ENCODE measurements around the gene RAD51B. TPM values are rescaled to one million over a fixed set of nuclear protein-coding genes. Genes with fewer than 3 reads are reported as not detected.
A peak's percentile ranks its signal among the peaks of the same experiment; 100 is the strongest.

The RAD51B gene
- total RNA-seq, 2 donors from 2014 or later = 31.1 to 67.3 TPM

DNA sequence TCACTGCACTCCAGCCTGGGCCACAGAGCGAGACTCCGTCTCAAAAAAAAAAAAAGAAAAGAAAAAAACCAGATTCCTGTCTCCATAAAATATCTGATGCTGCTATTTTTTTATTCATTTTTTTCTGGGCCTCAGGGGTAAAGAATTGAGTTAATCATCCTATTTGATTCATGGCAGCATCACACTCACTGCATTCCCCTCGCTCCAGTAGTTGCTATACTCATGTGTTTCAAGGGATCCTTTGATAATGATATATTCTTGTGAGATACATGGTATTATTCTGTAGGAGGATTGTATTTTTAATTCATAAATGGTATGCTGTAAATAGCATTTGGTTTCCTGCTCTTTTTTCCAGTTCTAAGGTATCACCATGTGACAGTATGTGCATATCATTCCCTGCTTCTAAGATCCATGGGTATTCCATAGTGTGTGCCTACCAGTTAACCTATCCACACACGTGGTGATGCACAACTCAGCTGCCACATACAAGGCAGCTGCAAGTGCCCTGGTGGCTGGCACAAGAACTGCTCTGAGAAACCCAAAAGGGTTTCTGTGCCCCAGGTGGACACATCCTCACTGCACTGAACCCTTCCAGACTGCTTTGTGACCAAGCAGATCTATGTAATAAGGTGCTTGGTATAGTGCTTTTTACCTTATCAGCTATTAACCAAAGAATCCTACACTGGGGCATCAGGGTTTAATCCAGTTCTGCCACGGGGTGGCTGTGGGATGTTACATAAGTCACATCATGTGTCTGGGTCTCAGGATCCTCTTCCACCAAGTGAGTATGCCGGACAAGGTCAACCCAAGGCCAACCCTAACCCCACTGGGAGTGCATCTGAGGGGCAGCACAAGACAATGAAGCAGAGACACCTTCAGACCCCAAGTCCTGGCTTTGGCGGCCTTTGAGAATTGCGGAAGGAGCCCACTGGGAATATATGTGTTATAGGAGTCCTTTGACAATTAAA, 898.7 kb downstream of the RAD51B start:
- peaks cover 3% of the 10 kb centered on the region for H3K9me3 Mint-ChIP-seq
- peaks cover 0 to 3% of the 10 kb centered on the region in 2 donors for H3K27me3 Mint-ChIP-seq
- DNase-seq (ENCODE audit: low spot score) (no peak), ATAC-seq (no peak)
- peak overlapping the region; percentile 15 for H3K4me3 Mint-ChIP-seq
- peak overlapping the region in 1 of 2 donors; percentile 22 for H3K27ac Mint-ChIP-seq
- H3K4me1 Mint-ChIP-seq (ENCODE audit: low read depth in 2 of 2) = peaks cover 31 to 34% of the 10 kb centered on the region in 2 donors
- peaks cover 6% of the 10 kb centered on the region for H3K36me3 Mint-ChIP-seq

DNA sequence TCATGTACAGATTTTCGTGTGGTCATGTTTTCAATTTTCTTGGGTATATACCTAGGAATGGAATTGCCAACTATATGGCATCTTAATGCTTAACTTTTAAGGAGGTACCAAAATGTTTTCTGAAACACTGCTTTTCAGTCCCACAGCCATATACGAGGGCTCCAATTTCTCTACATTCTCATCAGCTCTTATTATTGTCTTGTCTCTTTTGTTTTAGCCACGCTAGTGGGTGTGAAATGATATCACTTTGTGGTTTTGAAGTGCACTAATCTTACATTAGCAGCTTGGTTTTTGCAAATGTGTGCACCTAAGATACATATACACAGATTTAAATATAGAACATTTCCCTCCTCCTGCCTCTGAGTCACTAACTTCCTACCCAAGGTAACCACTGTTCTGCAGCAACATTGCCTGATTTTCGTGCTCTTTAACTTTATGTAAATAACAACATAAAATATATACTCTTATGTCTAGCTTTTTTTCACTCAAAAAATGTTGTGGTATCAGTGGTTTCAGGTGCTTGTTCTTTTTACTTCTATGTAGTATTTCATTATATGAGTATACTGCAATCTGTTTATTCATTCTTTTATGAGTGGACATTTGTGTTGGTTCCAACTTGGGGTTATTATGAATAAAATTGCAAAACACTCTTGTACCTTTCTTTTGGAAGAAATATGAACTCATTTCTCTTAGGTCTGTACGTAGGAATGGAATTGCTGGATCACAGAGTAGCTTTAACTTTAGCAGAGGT, 900.2 kb downstream of the RAD51B start:
- Mint-ChIP-seq H3K4me1 (ENCODE audit: low read depth in 2 of 2) (peaks cover 31 to 32% of the 10 kb centered on the region in 2 donors), H3K36me3 (peaks cover 6% of the 10 kb centered on the region), H3K27me3 (peaks cover 0 to 3% of the 10 kb centered on the region in 2 donors), H3K9me3 (peaks cover 3% of the 10 kb centered on the region), H3K27ac (peak overlapping the region; percentile 9 to 45), H3K4me3 (peak overlapping the region; percentile 37)
- DNase-seq (ENCODE audit: low spot score) (no peak), ATAC-seq (peak; percentile 90 to 91)

DNA sequence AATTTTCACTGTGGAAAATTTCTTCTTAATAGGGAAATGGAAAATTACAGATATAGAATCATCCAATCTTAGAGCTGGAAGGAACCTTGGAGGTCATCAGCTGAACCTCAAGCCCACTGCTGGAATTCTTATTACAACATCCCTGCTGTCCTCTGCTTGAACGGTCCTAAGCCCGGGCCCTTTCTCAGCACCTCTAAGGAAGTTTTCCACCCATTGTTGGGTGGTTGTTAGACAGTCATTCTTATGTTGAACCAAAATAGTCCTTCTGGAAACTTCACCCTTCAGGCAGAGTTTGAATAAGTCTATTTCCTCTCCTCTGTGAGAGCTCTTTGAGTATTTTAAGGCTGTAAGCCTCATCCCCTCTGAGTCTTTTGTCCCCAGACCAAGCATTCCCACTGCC, 902.6 kb downstream of the RAD51B start:
- H3K27me3 Mint-ChIP-seq = peaks cover 0 to 3% of the 10 kb centered on the region in 2 donors
- peaks cover 24 to 25% of the 10 kb centered on the region in 2 donors for H3K4me1 Mint-ChIP-seq (ENCODE audit: low read depth in 2 of 2)
- H3K36me3 Mint-ChIP-seq = peaks cover 6% of the 10 kb centered on the region

DNA sequence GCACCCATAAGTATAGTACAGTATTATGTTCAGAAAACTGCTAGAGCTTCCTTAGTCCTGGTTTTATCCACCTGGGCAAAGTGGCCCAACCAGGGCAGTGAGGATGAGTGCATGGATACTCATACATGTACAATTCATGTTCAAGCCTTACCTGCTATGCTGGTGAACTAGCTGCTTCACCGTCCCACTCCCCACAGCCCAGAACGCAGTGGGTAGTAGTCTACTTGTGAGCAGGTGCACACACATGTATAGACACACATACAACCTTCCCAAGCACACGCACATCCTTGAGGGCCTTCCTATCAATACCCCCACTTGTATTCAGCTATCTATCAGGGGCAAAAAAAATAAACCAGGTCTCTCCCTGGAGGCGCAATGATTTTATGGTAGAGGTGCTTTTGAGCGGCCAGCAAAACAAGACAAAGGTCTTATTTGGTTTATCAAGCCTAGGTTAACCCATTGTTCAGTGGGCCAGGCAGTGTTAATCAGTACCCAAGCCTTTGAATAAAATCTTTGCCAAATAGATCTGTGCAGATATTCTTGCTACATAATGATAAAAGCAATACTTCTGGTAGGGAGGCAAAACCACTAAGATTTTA, 903.5 kb downstream of the RAD51B start:
- Mint-ChIP-seq H3K4me3 (no peak overlapping the region), H3K9me3 (peaks cover 3% of the 10 kb centered on the region), H3K36me3 (peaks cover 6% of the 10 kb centered on the region), H3K27ac (no peak overlapping the region), H3K27me3 (peaks cover 0 to 3% of the 10 kb centered on the region in 2 donors), H3K4me1 (ENCODE audit: low read depth in 2 of 2) (peaks cover 29% of the 10 kb centered on the region in 2 donors)
- ATAC-seq (no peak), DNase-seq (ENCODE audit: low spot score) (no peak)

More for the DNA sequence above, 902.6 kb downstream of the RAD51B start:
- no peak overlapping the region for H3K4me3 Mint-ChIP-seq
- ATAC-seq (no peak), DNase-seq (ENCODE audit: low spot score) (no peak)
- H3K27ac Mint-ChIP-seq = no peak overlapping the region
- peaks cover 3% of the 10 kb centered on the region for H3K9me3 Mint-ChIP-seq

DNA sequence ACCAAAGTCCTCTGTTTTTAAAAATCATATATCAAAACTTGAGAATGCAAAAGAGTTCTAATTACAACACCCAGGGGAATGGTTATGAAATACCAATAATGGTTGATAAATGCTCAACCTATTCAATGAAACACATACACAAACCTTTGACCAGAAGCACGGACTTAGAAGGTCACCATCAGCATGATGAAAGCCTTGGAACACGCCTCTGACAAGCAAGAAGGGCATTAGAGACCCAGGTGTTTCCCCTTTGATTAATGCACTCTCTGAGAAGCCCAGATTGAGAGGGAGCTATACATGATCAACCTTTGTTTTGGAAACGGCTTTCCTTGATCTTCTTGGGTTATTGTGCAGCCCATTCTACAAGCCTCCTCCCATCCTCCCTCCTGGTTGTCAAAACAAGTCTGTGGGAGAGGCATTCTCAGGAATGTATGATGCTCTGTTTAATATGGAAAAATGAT, 904.3 kb downstream of the RAD51B start:
- Mint-ChIP-seq H3K4me3 (no peak overlapping the region), H3K27ac (no peak overlapping the region), H3K4me1 (ENCODE audit: low read depth in 2 of 2) (peaks cover 23% of the 10 kb centered on the region in 2 donors), H3K9me3 (peaks cover 3% of the 10 kb centered on the region), H3K36me3 (peaks cover 6% of the 10 kb centered on the region), H3K27me3 (peaks cover 0 to 3% of the 10 kb centered on the region in 2 donors)
- ATAC-seq (no peak), DNase-seq (ENCODE audit: low spot score) (no peak)

DNA sequence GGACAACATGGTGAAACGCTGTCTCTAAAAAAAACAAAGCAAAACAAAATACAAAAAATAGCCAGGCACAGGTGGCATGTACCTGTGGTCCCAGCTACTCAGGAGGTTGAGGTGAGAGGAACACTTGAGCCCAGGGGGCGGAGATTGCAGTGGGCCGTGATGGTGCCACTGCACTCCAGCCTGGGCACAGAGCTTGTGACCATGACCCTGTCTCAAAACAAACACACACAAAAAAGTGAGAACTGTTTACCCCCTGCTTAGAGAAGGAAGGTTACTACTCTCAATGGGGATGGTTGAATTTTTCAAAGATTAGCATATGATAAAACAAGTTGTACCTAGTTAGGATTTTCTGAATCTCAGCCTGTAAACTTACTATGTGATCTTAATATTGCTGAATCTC, 905.3 kb downstream of the RAD51B start:
- Mint-ChIP-seq H3K27me3 (peaks cover 0 to 3% of the 10 kb centered on the region in 2 donors), H3K9me3 (no peaks in the 10 kb centered on the region), H3K4me3 (no peak overlapping the region), H3K4me1 (ENCODE audit: low read depth in 2 of 2) (peaks cover 14 to 15% of the 10 kb centered on the region in 2 donors), H3K27ac (no peak overlapping the region), H3K36me3 (no peaks in the 10 kb centered on the region)
- ATAC-seq (no peak), DNase-seq (ENCODE audit: low spot score) (no peak)

DNA sequence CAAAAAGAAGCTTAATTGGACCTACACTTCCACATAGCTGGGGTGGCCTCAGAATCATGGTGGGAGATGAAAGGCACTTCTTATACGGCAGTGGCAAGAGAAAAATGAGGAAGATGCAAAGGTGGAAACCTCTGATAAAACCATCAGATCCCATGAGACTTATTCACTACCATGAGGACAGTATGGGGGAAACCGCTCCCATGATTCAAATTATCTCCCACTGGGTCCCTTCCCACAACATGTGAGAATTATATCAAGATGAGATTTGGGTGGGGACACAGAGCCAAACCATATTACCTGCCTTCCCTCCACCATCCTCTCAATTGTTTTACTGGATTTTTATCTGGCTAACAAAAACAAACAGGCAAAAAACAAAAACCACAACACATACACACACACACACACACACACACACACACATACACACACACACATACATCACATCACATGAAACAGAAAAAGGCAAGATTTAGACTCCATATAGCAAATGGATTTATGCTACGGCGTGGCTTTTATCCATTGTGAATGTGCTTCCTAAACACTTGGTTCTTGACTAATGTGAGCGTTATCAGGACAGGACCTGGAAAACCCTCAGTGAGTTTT, 906.6 kb downstream of the RAD51B start:
- no peaks in the 10 kb centered on the region for H3K36me3 Mint-ChIP-seq
- peaks cover 0 to 3% of the 10 kb centered on the region in 2 donors for H3K27me3 Mint-ChIP-seq
- H3K27ac Mint-ChIP-seq = no peak overlapping the region
- no peaks in the 10 kb centered on the region for H3K9me3 Mint-ChIP-seq
- no peak overlapping the region for H3K4me3 Mint-ChIP-seq
- ATAC-seq (no peak), DNase-seq (ENCODE audit: low spot score) (no peak)
- H3K4me1 Mint-ChIP-seq (ENCODE audit: low read depth in 2 of 2) = peaks cover 4 to 7% of the 10 kb centered on the region in 2 donors

DNA sequence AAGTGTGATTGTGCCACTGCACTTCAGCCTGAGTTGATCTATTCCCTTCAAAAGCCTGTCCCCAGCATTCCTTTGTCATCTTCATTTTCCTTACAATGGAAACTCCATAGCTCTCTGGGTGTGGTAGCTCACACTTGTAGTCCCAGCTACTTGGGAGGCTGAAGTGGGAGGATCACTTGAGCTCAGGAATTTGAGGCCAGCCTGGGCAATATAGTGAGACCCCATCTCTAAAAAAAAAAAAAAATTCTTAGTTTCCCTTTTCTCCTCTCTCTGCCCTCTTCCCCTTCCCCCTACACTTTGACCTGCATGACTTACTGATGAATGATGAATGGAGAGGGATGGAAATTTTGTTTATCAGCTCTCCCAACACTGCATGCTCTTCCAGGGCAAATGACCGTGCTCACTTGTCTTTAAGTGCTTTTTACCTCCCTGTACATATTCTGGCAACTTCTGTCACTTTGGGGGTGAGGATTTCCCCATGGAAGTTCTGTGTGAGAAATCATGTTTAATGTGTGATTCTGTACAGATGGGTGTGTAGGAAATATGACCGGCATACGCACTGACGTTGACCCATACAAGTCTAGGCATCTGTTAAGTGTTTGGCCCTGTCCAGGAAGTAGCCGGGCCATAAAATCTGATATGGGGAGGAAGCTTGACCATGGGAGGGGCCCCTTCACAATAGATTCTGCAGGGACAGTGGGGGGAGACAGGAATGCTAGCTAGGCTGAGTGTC, 907.9 kb downstream of the RAD51B start:
- no peak for ATAC-seq
- no peak overlapping the region for H3K4me3 Mint-ChIP-seq
- DNase-seq (ENCODE audit: low spot score) = no peak
- peaks cover 4 to 13% of the 10 kb centered on the region in 2 donors for H3K4me1 Mint-ChIP-seq (ENCODE audit: low read depth in 2 of 2)
- H3K27ac Mint-ChIP-seq = peak overlapping the region in 1 of 2 donors; percentile 26
- no peaks in the 10 kb centered on the region for H3K9me3 Mint-ChIP-seq
- H3K27me3 Mint-ChIP-seq = peaks cover 0 to 1% of the 10 kb centered on the region in 2 donors
- H3K36me3 Mint-ChIP-seq = no peaks in the 10 kb centered on the region

DNA sequence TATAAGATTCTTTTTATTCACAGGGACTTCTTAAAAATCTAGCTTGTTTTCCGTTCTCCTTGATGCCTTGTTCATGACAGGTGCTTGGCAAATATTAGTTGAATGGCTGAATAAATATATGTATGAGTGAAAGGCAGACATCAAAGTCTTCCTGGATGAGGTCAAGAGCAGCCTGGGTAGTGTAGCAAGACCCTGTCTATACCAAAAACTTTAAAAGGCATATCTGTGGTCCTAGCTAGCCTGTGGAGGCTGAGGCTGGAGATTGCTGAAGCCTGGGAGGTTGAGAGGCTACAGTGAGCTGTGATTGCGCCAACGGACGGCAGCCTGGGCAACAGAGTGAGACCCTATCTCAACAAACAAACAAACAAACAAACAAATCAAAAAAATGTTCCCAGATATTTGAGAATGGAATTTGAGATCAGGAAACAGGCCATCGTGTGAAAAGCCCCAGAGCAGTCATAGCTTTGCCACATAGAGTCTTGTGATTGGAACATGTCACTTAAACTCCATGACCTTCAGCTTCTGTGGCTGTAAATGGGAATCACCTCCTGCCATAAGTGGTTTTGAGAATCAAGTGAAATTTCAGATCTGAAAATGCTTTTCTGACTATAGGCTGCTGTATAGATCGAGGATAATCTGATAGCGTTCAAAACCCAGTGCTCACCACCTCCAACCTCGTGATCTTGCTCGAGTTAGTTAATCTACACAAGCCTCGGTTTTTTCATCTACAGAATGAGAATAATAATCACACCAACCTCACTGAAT, 908.9 kb downstream of the RAD51B start:
- Mint-ChIP-seq H3K27ac (peak overlapping the region; percentile 9 to 26), H3K27me3 (no peaks in the 10 kb centered on the region), H3K4me1 (ENCODE audit: low read depth in 2 of 2) (peaks cover 12 to 21% of the 10 kb centered on the region in 2 donors), H3K9me3 (no peaks in the 10 kb centered on the region), H3K36me3 (no peaks in the 10 kb centered on the region), H3K4me3 (no peak overlapping the region)
- ATAC-seq = no peak
- no peak for DNase-seq (ENCODE audit: low spot score)

DNA sequence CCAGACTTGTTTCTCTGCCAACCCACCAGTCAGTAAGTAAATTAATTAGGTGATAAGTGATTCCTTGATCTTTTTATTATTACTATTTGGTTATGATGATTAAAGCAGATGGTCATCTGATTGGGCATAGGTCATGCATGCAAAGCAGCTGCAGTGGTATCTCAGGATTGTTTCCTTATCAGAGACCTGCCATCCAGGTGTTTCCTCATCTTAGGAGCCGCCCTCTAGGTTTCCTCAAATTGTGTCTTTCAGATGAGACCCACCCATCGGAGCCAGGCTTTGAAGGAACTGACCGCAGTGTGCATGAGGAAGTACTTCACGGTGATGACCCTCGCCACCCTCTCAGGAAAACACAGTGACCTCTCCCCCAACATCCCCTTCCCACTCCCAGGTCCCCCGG, 910.0 kb downstream of the RAD51B start:
- Mint-ChIP-seq H3K4me1 (ENCODE audit: low read depth in 2 of 2) (peaks cover 23 to 29% of the 10 kb centered on the region in 2 donors), H3K27ac (peak overlapping the region; percentile 9 to 51), H3K36me3 (no peaks in the 10 kb centered on the region), H3K9me3 (no peaks in the 10 kb centered on the region), H3K27me3 (no peaks in the 10 kb centered on the region), H3K4me3 (no peak overlapping the region)
- ATAC-seq = no peak
- DNase-seq (ENCODE audit: low spot score) = no peak

DNA sequence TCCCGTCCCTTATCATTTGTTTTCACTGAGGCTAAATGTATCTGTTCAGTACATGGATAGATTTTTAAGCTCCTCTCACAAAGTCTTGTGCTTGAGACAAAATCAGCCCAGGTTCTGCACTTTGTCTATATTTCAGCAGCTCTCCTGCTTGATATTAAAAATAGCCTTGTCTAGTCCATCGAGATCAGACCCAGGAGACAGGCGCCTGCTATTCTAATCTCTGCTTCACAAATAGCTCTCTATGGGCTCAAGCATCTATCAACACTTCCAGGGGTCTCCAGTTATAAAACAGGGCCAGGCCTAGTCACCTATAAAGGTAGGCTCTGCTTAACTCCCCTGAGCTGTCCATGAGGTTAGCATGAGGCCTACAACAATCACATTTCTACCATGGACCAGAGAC, 910.8 kb downstream of the RAD51B start:
- no peaks in the 10 kb centered on the region for H3K9me3 Mint-ChIP-seq
- peak overlapping the region; percentile 9 to 51 for H3K27ac Mint-ChIP-seq
- no peak overlapping the region for H3K4me3 Mint-ChIP-seq

DNA sequence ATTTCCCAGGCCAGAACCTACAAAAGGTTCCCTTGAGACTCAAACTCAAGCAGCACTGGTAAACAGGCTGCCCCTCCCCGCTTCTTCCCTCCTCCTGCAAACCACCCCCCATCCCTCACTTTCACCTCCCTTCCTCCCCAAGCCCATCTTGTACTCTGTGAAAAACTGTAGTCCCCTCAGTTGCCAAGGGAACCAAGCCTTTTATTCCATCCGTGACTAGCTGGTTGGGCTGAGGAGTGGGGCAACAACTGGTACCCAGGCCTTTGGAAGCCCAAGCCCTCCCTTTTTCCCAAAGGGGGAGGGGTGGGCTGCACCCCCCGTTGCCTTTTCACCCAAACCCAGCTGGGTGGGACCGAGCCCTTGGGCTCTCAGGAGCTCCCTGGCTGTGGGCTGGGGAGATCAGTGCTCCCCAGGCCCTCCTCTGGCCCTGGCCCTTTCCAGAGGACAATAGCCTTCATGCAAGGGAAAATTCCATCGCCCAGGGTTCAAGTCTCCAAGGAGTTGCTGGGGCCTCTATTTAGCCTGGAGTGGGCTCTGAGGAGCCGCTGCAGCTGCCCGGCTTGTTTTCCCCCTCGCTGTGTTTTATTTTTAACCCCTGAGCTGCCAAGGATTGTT, 911.3 kb downstream of the RAD51B start:
- Mint-ChIP-seq H3K9me3 (no peaks in the 10 kb centered on the region), H3K4me1 (ENCODE audit: low read depth in 2 of 2) (peaks cover 29 to 32% of the 10 kb centered on the region in 2 donors), H3K27me3 (no peaks in the 10 kb centered on the region), H3K4me3 (no peak overlapping the region), H3K36me3 (no peaks in the 10 kb centered on the region), H3K27ac (peak overlapping the region in 1 of 2 donors; percentile 51)
- DNase-seq (ENCODE audit: low spot score) (no peak), ATAC-seq (no peak)

More for the DNA sequence above, 910.8 kb downstream of the RAD51B start:
- ATAC-seq = no peak
- no peaks in the 10 kb centered on the region for H3K36me3 Mint-ChIP-seq
- peaks cover 28 to 32% of the 10 kb centered on the region in 2 donors for H3K4me1 Mint-ChIP-seq (ENCODE audit: low read depth in 2 of 2)
- DNase-seq (ENCODE audit: low spot score) = no peak
- no peaks in the 10 kb centered on the region for H3K27me3 Mint-ChIP-seq
